Keratinocyte (primary cell): Measurements from ENCODE around the gene GLI3. TPM values are rescaled to one million over a fixed set of nuclear protein-coding genes. Genes with fewer than 3 reads are reported as not detected.

Experiments used
- DNase-seq: peaks from one replicate; pipeline ENCODE4 v3.0.0-alpha.2; 2011; ENCODE audit warnings: low read depth, missing footprints, low spot score
- FAIRE-seq: peaks from 2 replicates; lab custom pipeline; 2011; peaks lifted over from hg19 to GRCh38; lab: Jason Lieb, UNC
- H2AFZ ChIP-seq: 2 replicates; pipeline ENCODE4 v1.6.0; 2012; ENCODE audit warnings: low read length, control low read depth, inconsistent platforms; ENCODE audit not compliant: control insufficient read depth
- H3K27ac ChIP-seq: 2 replicates; pipeline ENCODE4 v1.5.1; 2011; ENCODE audit warnings: low read length; ENCODE audit not compliant: control insufficient read depth, insufficient read depth
- H3K27me3 ChIP-seq: 3 replicates; pipeline ENCODE4 v1.6.0; 2011; ENCODE audit warnings: low read length; ENCODE audit not compliant: control insufficient read depth, insufficient read depth; ENCODE audit errors: extremely low read depth
- H3K36me3 ChIP-seq, 2 experiments: 2 replicates in 1 of 2; 3 replicates in 1 of 2; pipeline ENCODE4 v1.5.1; 2011; ENCODE audit warnings: low read length in 2 of 2, mild to moderate bottlenecking in 1 of 2; ENCODE audit not compliant: control insufficient read depth in 2 of 2, insufficient read depth in 2 of 2; ENCODE audit errors: extremely low read depth in 1 of 2
- H3K4me1 ChIP-seq: 3 replicates; pipeline ENCODE4 v1.5.1; 2011; ENCODE audit warnings: low read length; ENCODE audit not compliant: control insufficient read depth, insufficient read depth; ENCODE audit errors: extremely low read depth
- H3K4me2 ChIP-seq: 3 replicates; pipeline ENCODE4 v1.6.0; 2011; ENCODE audit warnings: low read depth, low read length; ENCODE audit not compliant: control insufficient read depth, insufficient read depth; ENCODE audit errors: extremely low read depth
- H3K4me3 ChIP-seq, 3 experiments: fragments of 200-600 bp in 1 of 3; sonication (generic) in 1 of 3; 2 replicates in 2 of 3; 3 replicates in 1 of 3; pipeline ENCODE4 v1.5.1; 2011 to 2016; ENCODE audit warnings: low read length in 3 of 3, mild to moderate bottlenecking in 3 of 3, control low read depth in 2 of 3, inconsistent platforms in 1 of 3, low read depth in 1 of 3, mixed read lengths in 1 of 3, mixed run types in 1 of 3, moderate library complexity in 1 of 3; ENCODE audit not compliant: control insufficient read depth in 2 of 3, insufficient read depth in 2 of 3; ENCODE audit errors: extremely low read depth in 1 of 3
- H3K79me2 ChIP-seq: 2 replicates; pipeline ENCODE4 v1.6.0; 2012; ENCODE audit warnings: low read length; ENCODE audit not compliant: control insufficient read depth, insufficient read depth
- H3K9ac ChIP-seq: 3 replicates; pipeline ENCODE4 v1.6.0; 2011; ENCODE audit warnings: low read length; ENCODE audit not compliant: control insufficient read depth, insufficient read depth; ENCODE audit errors: extremely low read depth
- H3K9me1 ChIP-seq: 3 replicates; pipeline ENCODE4 v1.6.0; 2011; ENCODE audit warnings: low read length; ENCODE audit not compliant: control insufficient read depth, insufficient read depth; ENCODE audit errors: extremely low read depth
- H3K9me3 ChIP-seq: 2 replicates; pipeline ENCODE4 v1.5.1; 2012; ENCODE audit warnings: low read depth, low read length; ENCODE audit not compliant: control insufficient read depth
- H4K20me1 ChIP-seq: 3 replicates; pipeline ENCODE4 v1.6.0; 2011; ENCODE audit warnings: low read length; ENCODE audit not compliant: control insufficient read depth, insufficient read depth; ENCODE audit errors: extremely low read depth
- CTCF ChIP-seq, 3 experiments: IDR thresholded peaks in 1 of 3; conservative IDR thresholded peaks in 1 of 3; optimal IDR thresholded peaks in 1 of 3; 2 replicates in 2 of 3; 3 replicates in 1 of 3; pipeline versions ENCODE3 to v1.5.1; 2011; ENCODE audit warnings: low read length in 3 of 3, mild to moderate bottlenecking in 3 of 3, moderate library complexity in 2 of 3, control low read depth in 1 of 3, inconsistent platforms in 1 of 3; ENCODE audit not compliant: insufficient read depth in 2 of 3; ENCODE audit errors: extremely low read depth in 1 of 3
- EZH2 ChIP-seq: IDR thresholded peaks from one replicate; pipeline ENCODE4 v1.6.1; 2012; ENCODE audit warnings: inconsistent platforms, mild to moderate bottlenecking, low read length, moderate library complexity
- dilution Hi-C: fragments of 300-500 bp; cut with MboI; formaldehyde crosslinking; loops from one replicate; pipeline ENCODE4 v1.7.0; 2020; ENCODE audit warnings: low sequenced_read_pairs; ENCODE audit not compliant: extremely low pct_ligation_motif_present
- polyA plus RNA-seq, 5 experiments: library from polyadenylated mRNA; depleted of rRNA in 3 of 5; stranded (reverse) in 3 of 5; stranded (forward) in 1 of 5; unstranded in 1 of 5; fragments of >200 nt; gene quantifications; 1 replicate in 1 of 5; 2 replicates in 3 of 5; 3 replicates in 1 of 5; pipeline versions ENCODE4 v1.2.1 to v1.2.3, GENCODE V29; 2011 to 2012; ENCODE audit warnings: missing spikeins in 2 of 5, low read depth in 1 of 5, low replicate concordance in 1 of 5

The GLI3 gene
- polyA plus RNA-seq, 1 donor (not counting 4 experiments of a cell fraction or from before 2014, with no cell fraction given) = 3.6 TPM

GRCh38 chr7:42183547-42183946, 53.5 kb downstream of the GLI3 start:
- DNase-seq (no peak), FAIRE-seq (no peak)
- Histone ChIP-seq H2AFZ (no peak overlapping the region), H3K4me2 (no peak overlapping the region), H3K27ac (no peak overlapping the region), H3K27me3 (no peaks in the 10 kb centered on the region), H3K79me2 (peaks cover 10% of the 10 kb centered on the region), H3K9me1 (no peaks in the 10 kb centered on the region), H3K4me1 (peaks cover 7% of the 10 kb centered on the region), H4K20me1 (no peaks in the 10 kb centered on the region), H3K9ac (no peak overlapping the region), H3K9me3 (no peaks in the 10 kb centered on the region), H3K4me3 (no peak overlapping the region), H3K36me3 (no peaks in the 10 kb centered on the region)
- TF ChIP-seq CTCF (optimal IDR thresholded peaks at IDR 0.05 in 1 of 3, IDR thresholded peaks at IDR 0.05 in 1 of 3, conservative IDR thresholded peaks at IDR 0.05 in 1 of 3; ENCODE audit: extremely low read depth in 1 of 3, insufficient read depth in 2 of 3, low read length in 3 of 3) = no peak
- TF ChIP-seq EZH2 = no peak
- dilution Hi-C loops = no loop called here

GRCh38 chr7:42181566-42181965, 55.4 kb downstream of the GLI3 start:
- Histone ChIP-seq H3K36me3 (no peaks in the 10 kb centered on the region), H3K9me3 (no peaks in the 10 kb centered on the region), H3K4me1 (peaks cover 8% of the 10 kb centered on the region), H3K9ac (no peak overlapping the region), H3K4me3 (no peak overlapping the region), H4K20me1 (no peaks in the 10 kb centered on the region), H3K27ac (no peak overlapping the region), H3K27me3 (no peaks in the 10 kb centered on the region), H3K9me1 (no peaks in the 10 kb centered on the region), H3K79me2 (peaks cover 7% of the 10 kb centered on the region), H2AFZ (no peak overlapping the region), H3K4me2 (no peak overlapping the region)
- dilution Hi-C loops = no loop called here
- DNase-seq (no peak), FAIRE-seq (peak; percentile 36)
- TF ChIP-seq EZH2 (no peak), CTCF (optimal IDR thresholded peaks at IDR 0.05 in 1 of 3, IDR thresholded peaks at IDR 0.05 in 1 of 3, conservative IDR thresholded peaks at IDR 0.05 in 1 of 3; ENCODE audit: extremely low read depth in 1 of 3, insufficient read depth in 2 of 3, low read length in 3 of 3) (no peak)
